T-helper 1 cell treated with Interleukin-12 subunit alpha and Interleukin-12 subunit beta and Interleukin-4 antibody, amounts not matched to agents 30 ng/mL and 1 ng/mL, for 36 hours (primary cell): ENCODE data around the gene INPP5A. TPM values are rescaled to one million over a fixed set of nuclear protein-coding genes. Genes with fewer than 3 reads are reported as not detected.

Source experiments
- intact Hi-C: fragments of 100-400 bp; cut with micrococcal nuclease; formaldehyde crosslinking; loops from one replicate; pipeline ENCODE4 v1.15.1; 2024
- total RNA-seq: library from RNA; stranded (reverse); gene quantifications from 2 replicates; pipeline ENCODE4 v1.2.3, GENCODE V29; 2022

INPP5A gene
- total RNA-seq, 1 donor from 2014 or later = 19.0 TPM

GRCh38 chr10:132746801-132747625, 209.4 kb downstream of the INPP5A start:
- intact Hi-C loops = no loop called here

GRCh38 chr10:132748135-132748534, 210.5 kb downstream of the INPP5A start:
- intact Hi-C loops = no loop called here

- intact Hi-C loops = no loop called here
These were observed 211.2 kb downstream of the INPP5A start for GRCh38 chr10:132748545-132749370.

GRCh38 chr10:132749371-132749795, 211.8 kb downstream of the INPP5A start:
- intact Hi-C loops = no loop called here

- intact Hi-C loops = no loop called here
These were observed 213.3 kb downstream of the INPP5A start for GRCh38 chr10:132750936-132751335.

- intact Hi-C loops = no loop called here
These were observed 214.8 kb downstream of the INPP5A start for GRCh38 chr10:132752378-132752777.

- intact Hi-C loops = no loop called here
These were observed 215.4 kb downstream of the INPP5A start for GRCh38 chr10:132752961-132753360.

GRCh38 chr10:132753596-132753995, 216.0 kb downstream of the INPP5A start:
- intact Hi-C loops = no loop called here

GRCh38 chr10:132754071-132754470, 216.5 kb downstream of the INPP5A start:
- intact Hi-C loops = no loop called here

- intact Hi-C loops = no loop called here
These were observed 217.7 kb downstream of the INPP5A start for GRCh38 chr10:132755166-132755711.

- intact Hi-C loops = no loop called here
These were observed 219.0 kb downstream of the INPP5A start for GRCh38 chr10:132756591-132756990.

GRCh38 chr10:132757171-132757570, 219.6 kb downstream of the INPP5A start:
- intact Hi-C loops = no loop called here

- intact Hi-C loops = no loop called here
These were observed 221.3 kb downstream of the INPP5A start for GRCh38 chr10:132758865-132759264.

GRCh38 chr10:132761395-132762060, 223.9 kb downstream of the INPP5A start:
- intact Hi-C loops = no loop called here

- intact Hi-C loops = no loop called here
These were observed 224.7 kb downstream of the INPP5A start for GRCh38 chr10:132762267-132762666.

- intact Hi-C loops = no loop called here
These were observed 226.0 kb downstream of the INPP5A start for GRCh38 chr10:132763545-132763944.

- intact Hi-C loops = no loop called here
These were observed 226.5 kb downstream of the INPP5A start for GRCh38 chr10:132764108-132764507.

GRCh38 chr10:132765435-132765834, 227.8 kb downstream of the INPP5A start:
- intact Hi-C loops = no loop called here

- intact Hi-C loops = no loop called here
These were observed 228.7 kb downstream of the INPP5A start for GRCh38 chr10:132766291-132766690.

- intact Hi-C loops = no loop called here
These were observed 231.0 kb downstream of the INPP5A start for GRCh38 chr10:132768346-132769248.
